Measurements from ENCODE around the gene ARHGEF9. TPM values are rescaled to one million over a fixed set of nuclear protein-coding genes. Genes with fewer than 3 reads are reported as not detected.

The ARHGEF9 gene
- total and polyA plus RNA-seq, 2 donors (not counting 1 experiment from before 2014, with no cell fraction given), result 11.5 to 18.5 TPM

DNA sequence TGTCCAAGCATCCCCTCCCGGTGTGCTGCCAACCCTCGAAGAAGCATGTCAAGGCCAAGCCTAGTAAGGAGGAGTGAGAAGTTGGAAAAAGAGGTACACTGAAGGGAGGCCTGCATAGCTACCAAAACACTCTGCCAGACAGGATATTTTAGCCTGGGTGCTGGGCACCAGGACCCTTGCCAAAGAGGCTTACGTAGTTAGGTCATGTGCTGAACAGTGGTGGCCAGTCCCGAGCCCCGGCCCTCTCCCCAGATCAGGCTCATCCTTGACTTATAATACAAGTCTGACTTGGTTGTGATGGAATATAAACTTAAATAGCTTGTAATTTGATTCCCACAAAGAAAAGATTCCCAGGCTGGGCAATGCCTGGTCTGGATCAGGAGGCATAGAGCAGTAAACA is 149.3 kb downstream of the ARHGEF9 start:
- H3K79me2 ChIP-seq (ENCODE audit: control insufficient read depth, insufficient read depth, low read length), result no peaks in the 10 kb centered on the region
- H3K27ac ChIP-seq (ENCODE audit: insufficient read depth, low read length), result no peak overlapping the region
- TF ChIP-seq, protein P1, sequence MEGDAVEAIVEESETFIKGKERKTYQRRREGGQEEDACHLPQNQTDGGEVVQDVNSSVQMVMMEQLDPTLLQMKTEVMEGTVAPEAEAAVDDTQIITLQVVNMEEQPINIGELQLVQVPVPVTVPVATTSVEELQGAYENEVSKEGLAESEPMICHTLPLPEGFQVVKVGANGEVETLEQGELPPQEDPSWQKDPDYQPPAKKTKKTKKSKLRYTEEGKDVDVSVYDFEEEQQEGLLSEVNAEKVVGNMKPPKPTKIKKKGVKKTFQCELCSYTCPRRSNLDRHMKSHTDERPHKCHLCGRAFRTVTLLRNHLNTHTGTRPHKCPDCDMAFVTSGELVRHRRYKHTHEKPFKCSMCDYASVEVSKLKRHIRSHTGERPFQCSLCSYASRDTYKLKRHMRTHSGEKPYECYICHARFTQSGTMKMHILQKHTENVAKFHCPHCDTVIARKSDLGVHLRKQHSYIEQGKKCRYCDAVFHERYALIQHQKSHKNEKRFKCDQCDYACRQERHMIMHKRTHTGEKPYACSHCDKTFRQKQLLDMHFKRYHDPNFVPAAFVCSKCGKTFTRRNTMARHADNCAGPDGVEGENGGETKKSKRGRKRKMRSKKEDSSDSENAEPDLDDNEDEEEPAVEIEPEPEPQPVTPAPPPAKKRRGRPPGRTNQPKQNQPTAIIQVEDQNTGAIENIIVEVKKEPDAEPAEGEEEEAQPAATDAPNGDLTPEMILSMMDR (conservative IDR thresholded peaks at IDR 0.05 in 1 of 2, IDR thresholded peaks at IDR 0.05 in 1 of 2; ENCODE audit: low read depth in 1 of 2, low read length in 2 of 2), result no peak
- no peak for TF ChIP-seq EZH2 (IDR thresholded peaks at IDR 0.05; ENCODE audit: low read length, missing control alignments)
- no peak overlapping the region for H3K4me3 ChIP-seq (replicated peaks in 1 of 4; ENCODE audit: control extremely low read depth in 1 of 4, insufficient read depth in 1 of 4, low read depth in 3 of 4, low read length in 4 of 4)
- H3K27me3 ChIP-seq (ENCODE audit: control insufficient read depth, insufficient read depth, low read length), result no peaks in the 10 kb centered on the region
- no peaks in the 10 kb centered on the region for H3K9me3 ChIP-seq (ENCODE audit: control insufficient read depth, insufficient read depth, low read depth, low read length)
- H2AFZ ChIP-seq (ENCODE audit: low read length), result no peak overlapping the region
- no peaks in the 10 kb centered on the region for H3K4me1 ChIP-seq (ENCODE audit: control insufficient read depth, extremely low read depth, insufficient read depth, low read length)
- H3K36me3 ChIP-seq (ENCODE audit: control insufficient read depth, insufficient read depth, low read length), result no peaks in the 10 kb centered on the region
- H3K9ac ChIP-seq (ENCODE audit: insufficient read depth, low read length), result no peak overlapping the region
- no peak overlapping the region for H3K4me2 ChIP-seq (ENCODE audit: extremely low read depth, insufficient read depth, low read length)
- H4K20me1 ChIP-seq (ENCODE audit: control insufficient read depth, extremely low read depth, insufficient read depth, low read length), result no peaks in the 10 kb centered on the region
- no peak for DNase-seq (ENCODE audit: low read depth in 2 of 2)

DNA sequence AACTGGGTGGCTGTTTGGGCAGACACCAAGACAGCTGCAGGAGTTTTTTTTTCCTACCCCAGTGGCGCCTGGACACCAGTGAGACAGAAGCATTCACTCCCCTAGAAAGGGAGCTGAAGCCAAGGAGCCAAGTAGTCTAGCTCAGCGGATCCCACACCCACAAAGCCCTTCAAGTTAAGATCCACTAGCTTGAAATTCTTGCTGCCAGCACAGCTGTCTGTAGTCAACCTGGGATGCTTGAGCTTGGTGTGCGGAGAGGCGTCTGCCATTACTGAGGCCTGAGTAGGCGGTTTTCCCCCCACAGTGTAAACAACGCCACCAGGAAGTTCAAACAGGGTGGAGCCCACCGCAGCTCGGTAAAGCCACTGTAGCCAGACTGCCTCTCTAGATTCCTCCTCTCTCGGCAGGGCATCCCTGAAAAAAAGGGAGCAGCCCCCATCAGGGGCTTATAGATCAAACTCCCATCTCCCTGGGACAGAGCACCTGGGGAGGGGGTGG is 171.4 kb downstream of the ARHGEF9 start:
- Histone ChIP-seq H3K4me3 (replicated peaks in 1 of 4; ENCODE audit: control extremely low read depth in 1 of 4, insufficient read depth in 1 of 4, low read depth in 3 of 4, low read length in 4 of 4) (no peak overlapping the region), H3K27me3 (ENCODE audit: control insufficient read depth, insufficient read depth, low read length) (no peaks in the 10 kb centered on the region), H3K9ac (ENCODE audit: insufficient read depth, low read length) (no peak overlapping the region), H3K4me1 (ENCODE audit: control insufficient read depth, extremely low read depth, insufficient read depth, low read length) (no peaks in the 10 kb centered on the region), H3K36me3 (ENCODE audit: control insufficient read depth, insufficient read depth, low read length) (no peaks in the 10 kb centered on the region), H3K79me2 (ENCODE audit: control insufficient read depth, insufficient read depth, low read length) (no peaks in the 10 kb centered on the region), H3K27ac (ENCODE audit: insufficient read depth, low read length) (no peak overlapping the region), H4K20me1 (ENCODE audit: control insufficient read depth, extremely low read depth, insufficient read depth, low read length) (no peaks in the 10 kb centered on the region), H3K9me3 (ENCODE audit: control insufficient read depth, insufficient read depth, low read depth, low read length) (no peaks in the 10 kb centered on the region), H2AFZ (ENCODE audit: low read length) (no peak overlapping the region), H3K4me2 (ENCODE audit: extremely low read depth, insufficient read depth, low read length) (no peak overlapping the region)
- TF ChIP-seq, protein P1 (conservative IDR thresholded peaks at IDR 0.05 in 1 of 2, IDR thresholded peaks at IDR 0.05 in 1 of 2; ENCODE audit: low read depth in 1 of 2, low read length in 2 of 2), result no peak
- no peak for TF ChIP-seq EZH2 (IDR thresholded peaks at IDR 0.05; ENCODE audit: low read length, missing control alignments)
- DNase-seq (ENCODE audit: low read depth in 2 of 2), result no peak

DNA sequence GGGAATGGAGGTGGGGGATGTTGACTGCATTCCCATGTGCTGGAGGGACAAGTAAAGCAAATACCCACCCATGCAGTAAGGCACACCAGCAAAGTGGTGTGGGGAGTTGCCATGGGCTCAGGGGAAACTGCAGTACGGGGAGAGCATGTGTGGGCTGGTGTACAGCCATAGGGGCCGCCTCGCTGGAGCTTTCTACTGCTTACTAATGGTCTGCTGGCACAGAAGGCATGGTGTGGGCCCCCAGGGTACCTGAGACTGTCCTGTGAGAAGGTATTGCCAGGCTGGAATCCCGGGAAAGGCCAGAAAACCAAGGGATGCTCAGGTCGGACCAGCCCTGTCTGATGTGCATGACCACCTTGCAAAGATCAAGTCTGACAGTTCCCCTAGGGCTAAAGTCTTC is 199.1 kb downstream of the ARHGEF9 start:
- no peak overlapping the region for H3K4me2 ChIP-seq (ENCODE audit: extremely low read depth, insufficient read depth, low read length)
- no peaks in the 10 kb centered on the region for H3K27me3 ChIP-seq (ENCODE audit: control insufficient read depth, insufficient read depth, low read length)
- H3K79me2 ChIP-seq (ENCODE audit: control insufficient read depth, insufficient read depth, low read length), result no peaks in the 10 kb centered on the region
- H3K4me3 ChIP-seq (replicated peaks in 1 of 4; ENCODE audit: control extremely low read depth in 1 of 4, insufficient read depth in 1 of 4, low read depth in 3 of 4, low read length in 4 of 4), result no peak overlapping the region
- H3K9ac ChIP-seq (ENCODE audit: insufficient read depth, low read length), result no peak overlapping the region
- no peaks in the 10 kb centered on the region for H3K4me1 ChIP-seq (ENCODE audit: control insufficient read depth, extremely low read depth, insufficient read depth, low read length)
- H3K36me3 ChIP-seq (ENCODE audit: control insufficient read depth, insufficient read depth, low read length), result no peaks in the 10 kb centered on the region
- TF ChIP-seq EZH2 (IDR thresholded peaks at IDR 0.05; ENCODE audit: low read length, missing control alignments), result no peak
- TF ChIP-seq, protein P1 (conservative IDR thresholded peaks at IDR 0.05 in 1 of 2, IDR thresholded peaks at IDR 0.05 in 1 of 2; ENCODE audit: low read depth in 1 of 2, low read length in 2 of 2), result no peak
- no peaks in the 10 kb centered on the region for H4K20me1 ChIP-seq (ENCODE audit: control insufficient read depth, extremely low read depth, insufficient read depth, low read length)
- DNase-seq (ENCODE audit: low read depth in 2 of 2), result no peak
- no peak overlapping the region for H3K27ac ChIP-seq (ENCODE audit: insufficient read depth, low read length)
- H3K9me3 ChIP-seq (ENCODE audit: control insufficient read depth, insufficient read depth, low read depth, low read length), result no peaks in the 10 kb centered on the region
- no peak overlapping the region for H2AFZ ChIP-seq (ENCODE audit: low read length)

Data from fibroblast of lung (primary cell).